T-helper 2 cell treated with Interferon-gamma antibody and Interleukin-4, amounts not matched to agents 5 μg/mL and 100 μg/mL, for 36 hours (primary cell): ENCODE results near the gene PDZD2.

Experiments used
- DNase-seq: peaks from one replicate; pipeline ENCODE4 v3.0.0; 2021; ENCODE audit warnings: low spot score
- H3K27ac Mint-ChIP-seq: one replicate; pipeline ENCODE4 v1.8.0; 2021; ENCODE audit warnings: mild to moderate bottlenecking, mixed read lengths
- H3K27me3 Mint-ChIP-seq: one replicate; pipeline ENCODE4 v1.8.0; 2021; ENCODE audit warnings: low read depth, mixed read lengths
- H3K36me3 Mint-ChIP-seq: one replicate; pipeline ENCODE4 v1.8.0; 2021; ENCODE audit warnings: low read depth, mixed read lengths
- H3K4me1 Mint-ChIP-seq: one replicate; pipeline ENCODE4 v1.8.0; 2021; ENCODE audit warnings: low read depth, mixed read lengths
- H3K4me3 Mint-ChIP-seq: one replicate; pipeline ENCODE4 v1.8.0; 2022; ENCODE audit warnings: mild to moderate bottlenecking, moderate library complexity, mixed read lengths
- H3K9me3 Mint-ChIP-seq: one replicate; pipeline ENCODE4 v1.8.0; 2021; ENCODE audit warnings: mixed read lengths

Gene PDZD2

GRCh38 chr5:31623249-31623648 is 15.7 kb upstream of the PDZD2 start:
- Mint-ChIP-seq H3K27me3 (peaks cover 8% of the 10 kb centered on the region), H3K27ac (no peak overlapping the region), H3K9me3 (no peaks in the 10 kb centered on the region), H3K4me1 (no peaks in the 10 kb centered on the region), H3K36me3 (no peaks in the 10 kb centered on the region), H3K4me3 (no peak overlapping the region)
- DNase-seq = no peak

GRCh38 chr5:31625394-31625793 is 13.5 kb upstream of the PDZD2 start:
- no peaks in the 10 kb centered on the region for H3K36me3 Mint-ChIP-seq
- no peaks in the 10 kb centered on the region for H3K4me1 Mint-ChIP-seq
- no peak overlapping the region for H3K4me3 Mint-ChIP-seq
- no peak for DNase-seq
- H3K27ac Mint-ChIP-seq = no peak overlapping the region
- H3K9me3 Mint-ChIP-seq = no peaks in the 10 kb centered on the region
- H3K27me3 Mint-ChIP-seq = no peaks in the 10 kb centered on the region

- H3K9me3 Mint-ChIP-seq = no peaks in the 10 kb centered on the region
- DNase-seq = no peak
- no peak overlapping the region for H3K4me3 Mint-ChIP-seq
- H3K4me1 Mint-ChIP-seq = no peaks in the 10 kb centered on the region
- H3K27ac Mint-ChIP-seq = no peak overlapping the region
- H3K27me3 Mint-ChIP-seq = peaks cover 2% of the 10 kb centered on the region
- H3K36me3 Mint-ChIP-seq = no peaks in the 10 kb centered on the region
Observed at GRCh38 chr5:31626156-31626555, 12.8 kb upstream of the PDZD2 start.

GRCh38 chr5:31626604-31627234 is 12.2 kb upstream of the PDZD2 start:
- peaks cover 2% of the 10 kb centered on the region for H3K27me3 Mint-ChIP-seq
- no peaks in the 10 kb centered on the region for H3K36me3 Mint-ChIP-seq
- no peak overlapping the region for H3K4me3 Mint-ChIP-seq
- no peak for DNase-seq
- no peaks in the 10 kb centered on the region for H3K4me1 Mint-ChIP-seq
- no peaks in the 10 kb centered on the region for H3K9me3 Mint-ChIP-seq
- H3K27ac Mint-ChIP-seq = no peak overlapping the region

GRCh38 chr5:31630931-31631330 is 8.0 kb upstream of the PDZD2 start:
- Mint-ChIP-seq H3K27me3 (peaks cover 5% of the 10 kb centered on the region), H3K27ac (no peak overlapping the region)
- DNase-seq = no peak

GRCh38 chr5:31632460-31632859 is 6.5 kb upstream of the PDZD2 start:
- no peak for DNase-seq

More at GRCh38 chr5:31630931-31631330, 8.0 kb upstream of the PDZD2 start:
- Mint-ChIP-seq H3K9me3 (no peaks in the 10 kb centered on the region), H3K4me3 (no peak overlapping the region), H3K4me1 (no peaks in the 10 kb centered on the region), H3K36me3 (no peaks in the 10 kb centered on the region)

GRCh38 chr5:31635446-31635845 is 3.5 kb upstream of the PDZD2 start:
- Mint-ChIP-seq H3K4me1 (peaks cover 3% of the 10 kb centered on the region), H3K4me3 (no peak overlapping the region), H3K27ac (no peak overlapping the region), H3K9me3 (no peaks in the 10 kb centered on the region), H3K36me3 (no peaks in the 10 kb centered on the region), H3K27me3 (peaks cover 30% of the 10 kb centered on the region)
- no peak for DNase-seq

More at GRCh38 chr5:31632460-31632859, 6.5 kb upstream of the PDZD2 start:
- no peaks in the 10 kb centered on the region for H3K36me3 Mint-ChIP-seq
- H3K4me1 Mint-ChIP-seq = no peaks in the 10 kb centered on the region
- no peak overlapping the region for H3K27ac Mint-ChIP-seq
- H3K4me3 Mint-ChIP-seq = no peak overlapping the region
- peaks cover 19% of the 10 kb centered on the region for H3K27me3 Mint-ChIP-seq
- H3K9me3 Mint-ChIP-seq = no peaks in the 10 kb centered on the region

- H3K27me3 Mint-ChIP-seq = peaks cover 28% of the 10 kb centered on the region
- no peaks in the 10 kb centered on the region for H3K9me3 Mint-ChIP-seq
- no peaks in the 10 kb centered on the region for H3K36me3 Mint-ChIP-seq
- no peak for DNase-seq
- no peak overlapping the region for H3K27ac Mint-ChIP-seq
- H3K4me3 Mint-ChIP-seq = peak overlapping the region; percentile 18
- H3K4me1 Mint-ChIP-seq = peaks cover 3% of the 10 kb centered on the region
Observed at GRCh38 chr5:31637851-31638250, 1.1 kb upstream of the PDZD2 start.

GRCh38 chr5:31638345-31638744 is 586 bp upstream of the PDZD2 start:
- no peak for DNase-seq
- Mint-ChIP-seq H3K27me3 (peaks cover 30% of the 10 kb centered on the region), H3K9me3 (no peaks in the 10 kb centered on the region), H3K4me1 (peaks cover 3% of the 10 kb centered on the region), H3K27ac (no peak overlapping the region), H3K4me3 (peak overlapping the region; percentile 83), H3K36me3 (no peaks in the 10 kb centered on the region)

- Mint-ChIP-seq H3K27ac (no peak overlapping the region), H3K4me1 (peaks cover 3% of the 10 kb centered on the region), H3K4me3 (peak overlapping the region; percentile 64), H3K9me3 (no peaks in the 10 kb centered on the region), H3K36me3 (no peaks in the 10 kb centered on the region), H3K27me3 (peaks cover 30% of the 10 kb centered on the region)
- DNase-seq = no peak
Observed at GRCh38 chr5:31639481-31640411, 815 bp downstream of the PDZD2 start.

- DNase-seq = no peak
- Mint-ChIP-seq H3K9me3 (no peaks in the 10 kb centered on the region), H3K27ac (no peak overlapping the region), H3K36me3 (no peaks in the 10 kb centered on the region), H3K4me3 (no peak overlapping the region), H3K4me1 (peaks cover 3% of the 10 kb centered on the region), H3K27me3 (peaks cover 27% of the 10 kb centered on the region)
Observed at GRCh38 chr5:31640573-31640972, 1.6 kb downstream of the PDZD2 start.

GRCh38 chr5:31641059-31641458 is 2.1 kb downstream of the PDZD2 start:
- H3K27ac Mint-ChIP-seq = no peak overlapping the region
- no peaks in the 10 kb centered on the region for H3K36me3 Mint-ChIP-seq
- H3K4me3 Mint-ChIP-seq = no peak overlapping the region
- H3K27me3 Mint-ChIP-seq = peaks cover 26% of the 10 kb centered on the region
- no peaks in the 10 kb centered on the region for H3K9me3 Mint-ChIP-seq
- no peak for DNase-seq
- peaks cover 3% of the 10 kb centered on the region for H3K4me1 Mint-ChIP-seq

- Mint-ChIP-seq H3K9me3 (no peaks in the 10 kb centered on the region), H3K36me3 (no peaks in the 10 kb centered on the region), H3K27me3 (peaks cover 21% of the 10 kb centered on the region), H3K4me1 (peaks cover 3% of the 10 kb centered on the region), H3K27ac (no peak overlapping the region), H3K4me3 (no peak overlapping the region)
- no peak for DNase-seq
Observed at GRCh38 chr5:31641575-31641974, 2.6 kb downstream of the PDZD2 start.

GRCh38 chr5:31645420-31646081 is 6.6 kb downstream of the PDZD2 start:
- Mint-ChIP-seq H3K4me1 (no peaks in the 10 kb centered on the region), H3K27ac (no peak overlapping the region), H3K4me3 (no peak overlapping the region), H3K9me3 (no peaks in the 10 kb centered on the region), H3K27me3 (peaks cover 2% of the 10 kb centered on the region), H3K36me3 (no peaks in the 10 kb centered on the region)
- DNase-seq = no peak
